AG04449 (cell line): ENCODE data around the gene WNT16.

Experiments
- CTCF ChIA-PET: fragments of 350-600 bp; formaldehyde crosslinking; extraction: SDS; loops from one replicate; lab custom pipeline; 2021; ENCODE audit warnings: antibody characterized with exemption; lab: Yijun Ruan, JAX
- POLR2A ChIA-PET: fragments of 400-600, 350-600 bp; formaldehyde crosslinking; extraction: SDS; loops from one replicate; lab custom pipeline; 2020; ENCODE audit warnings: antibody characterized with exemption, inconsistent platforms; lab: Yijun Ruan, JAX
- DNase-seq: peaks from one replicate; pipeline ENCODE4 v3.0.0-alpha.2; 2010; ENCODE audit warnings: low read depth, low spot score
- H3K4me3 ChIP-seq: 2 replicates; pipeline ENCODE4 v1.5.1; 2011; ENCODE audit warnings: low read depth, mild to moderate bottlenecking, control low read depth, low read length
- CTCF ChIP-seq: IDR thresholded peaks from one replicate; pipeline ENCODE4 v1.5.1; 2011; ENCODE audit warnings: mild to moderate bottlenecking, moderate library complexity, low read length, control low read depth, inconsistent platforms; ENCODE audit not compliant: insufficient read depth; ENCODE audit errors: missing control alignments

The WNT16 gene

GRCh38 chr7:121382473-121382872 is 53.7 kb downstream of the WNT16 start:
- no peak for DNase-seq
- H3K4me3 ChIP-seq: no peak overlapping the region
- no peak for TF ChIP-seq CTCF
- POLR2A ChIA-PET: no interaction called here
- CTCF ChIA-PET: interaction anchor here (1.2 to 7.5 kb wide), 3 partner anchors 14 to 165 kb away, joined by 4 to 96 read pairs (median 21); partner anchors contain the start of gene FAM3C

GRCh38 chr7:121383235-121383910 is 54.6 kb downstream of the WNT16 start:
- H3K4me3 ChIP-seq: no peak overlapping the region
- no peak for TF ChIP-seq CTCF
- DNase-seq: no peak
- CTCF ChIA-PET: interaction anchor here (1.2 to 7.5 kb wide), 4 partner anchors 13 to 164 kb away, joined by 4 to 96 read pairs (median 13); partner anchors contain the start of gene FAM3C
- POLR2A ChIA-PET: no interaction called here

GRCh38 chr7:121384265-121384664 is 55.5 kb downstream of the WNT16 start:
- DNase-seq: no peak
- ChIA-PET CTCF (interaction anchor here (1.6 to 7.5 kb wide), 3 partner anchors 12 to 161 kb away, joined by 5 to 96 read pairs (median 21); partner anchors contain the start of gene FAM3C), POLR2A (no interaction called here)
- no peak overlapping the region for H3K4me3 ChIP-seq
- no peak for TF ChIP-seq CTCF

- DNase-seq: no peak
- CTCF ChIA-PET: interaction anchor here (0.7 to 7.5 kb wide), 3 partner anchors 11 to 254 kb away, joined by 3 to 96 read pairs (median 21); partner anchors contain the start of gene FAM3C
- POLR2A ChIA-PET: interaction anchor here (0.9 kb wide), 1 partner anchor 10 kb away, joined by 3 read pairs; no protein-coding TSS in a partner anchor
- no peak for TF ChIP-seq CTCF
- no peak overlapping the region for H3K4me3 ChIP-seq
These were observed 56.4 kb downstream of the WNT16 start for GRCh38 chr7:121385056-121385799.

- ChIA-PET POLR2A (interaction anchor here (0.9 kb wide), 1 partner anchor 10 kb away, joined by 3 read pairs; no protein-coding TSS in a partner anchor), CTCF (interaction anchor here (0.7 to 7.5 kb wide), 3 partner anchors 11 to 254 kb away, joined by 3 to 96 read pairs (median 17); partner anchors contain the start of gene FAM3C)
- no peak overlapping the region for H3K4me3 ChIP-seq
- no peak for TF ChIP-seq CTCF
- DNase-seq: no peak
These were observed 57.0 kb downstream of the WNT16 start for GRCh38 chr7:121385800-121386179.
